M059J (cell line): ENCODE measurements around the gene GORASP2. TPM values are rescaled to one million over a fixed set of nuclear protein-coding genes. Genes with fewer than 3 reads are reported as not detected.

Experiments used
- DNase-seq: peaks from one replicate; pipeline ENCODE4 v3.0.0-alpha.2; 2012; ENCODE audit warnings: low read depth
- total RNA-seq: library from RNA; depleted of rRNA; stranded (reverse); fragments of >200 nt; shearing (Covaris generic); gene quantifications from 2 replicates; pipeline ENCODE4 v1.2.3, GENCODE V29; 2014; rRNA removed

Gene GORASP2
- total RNA-seq, 1 experiment from 2014 or later = 57.4 TPM

DNA sequence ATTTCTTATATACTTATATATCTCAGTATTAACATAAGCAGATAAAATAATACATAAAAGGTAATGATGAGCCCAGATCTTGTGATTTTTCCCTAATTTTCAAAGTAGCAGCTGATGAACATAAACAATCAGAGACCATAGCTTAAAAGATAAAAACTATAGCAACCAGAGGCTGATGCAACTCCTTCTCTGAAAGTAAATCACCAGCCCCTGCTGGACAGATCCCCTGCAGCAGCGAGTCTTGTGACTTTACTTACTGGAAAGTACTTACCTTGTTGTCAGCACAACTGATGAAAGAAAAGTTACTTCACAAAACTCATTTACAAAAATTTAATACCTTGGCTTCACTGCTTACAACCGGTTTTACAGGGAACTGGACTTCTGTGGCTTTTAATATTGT lies 67.3 kb downstream of the GORASP2 start:
- DNase-seq = no peak

DNA sequence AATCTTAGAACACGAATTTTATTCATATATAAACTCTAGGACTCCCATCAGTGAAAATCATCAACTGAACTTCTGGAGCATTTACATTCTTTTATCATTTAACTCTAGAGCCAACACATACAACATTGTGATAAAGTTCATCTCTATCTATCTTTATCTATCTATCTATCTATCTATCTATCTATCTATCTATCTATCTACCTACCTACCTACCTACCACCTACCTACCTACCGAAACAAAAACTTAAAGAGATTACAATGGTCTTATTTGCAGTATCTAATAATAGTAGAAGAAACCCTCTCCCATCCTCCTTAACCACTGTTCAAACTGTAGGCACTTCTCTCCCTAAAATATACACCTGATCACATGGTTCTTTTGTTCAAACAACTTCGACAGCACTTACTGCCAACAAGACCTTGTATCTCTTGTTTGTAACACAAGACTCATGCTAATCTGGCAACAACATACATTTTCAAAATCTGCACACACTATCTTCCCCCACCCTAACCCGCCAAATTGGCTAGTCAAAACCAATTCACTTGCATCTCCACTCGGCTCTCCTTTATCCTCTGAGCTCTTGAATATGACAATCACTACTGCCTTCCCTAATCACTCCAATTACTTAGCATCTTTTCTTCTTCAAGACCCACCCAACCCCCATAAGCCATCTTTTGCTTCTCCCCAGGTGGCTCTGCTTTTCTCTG lies 69.0 kb downstream of the GORASP2 start:
- no peak for DNase-seq

DNA sequence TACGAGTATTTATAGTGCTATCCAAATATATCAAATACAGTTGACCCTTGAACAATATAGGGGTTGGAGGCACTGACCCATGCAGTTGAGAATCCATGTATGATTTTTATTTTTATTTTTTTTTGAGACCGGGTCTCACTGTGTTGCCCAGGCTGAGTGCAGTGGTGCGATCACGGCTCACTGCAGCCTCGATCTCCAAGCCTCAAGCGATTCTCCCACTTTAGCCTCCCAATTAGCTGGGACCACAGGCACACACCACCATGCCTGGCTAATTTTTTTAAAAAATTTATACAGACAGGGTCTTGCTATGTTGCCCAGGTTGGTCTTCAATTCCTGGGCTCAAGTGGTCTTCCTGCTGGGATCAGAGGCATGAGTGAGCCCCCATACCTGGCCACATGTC lies 70.6 kb downstream of the GORASP2 start:
- no peak for DNase-seq

DNA sequence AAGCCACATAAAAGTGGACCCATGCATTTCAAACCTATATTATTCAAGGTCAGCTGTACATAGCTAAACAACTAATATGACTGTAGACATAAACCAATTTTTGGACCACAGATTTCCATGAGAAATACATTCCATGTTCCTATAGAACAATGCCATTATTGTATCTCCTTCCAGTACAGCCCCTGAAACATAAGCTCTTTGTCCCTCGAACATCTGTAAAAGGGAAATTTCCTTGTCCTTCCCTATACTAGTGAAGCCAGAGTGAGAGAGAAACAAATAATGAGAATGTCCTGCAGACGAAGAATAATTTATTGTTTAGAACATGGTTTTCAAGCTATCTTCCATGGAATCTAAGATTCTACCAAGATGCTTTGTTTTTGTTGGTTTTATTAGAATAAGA lies 75.3 kb downstream of the GORASP2 start:
- DNase-seq = no peak

DNA sequence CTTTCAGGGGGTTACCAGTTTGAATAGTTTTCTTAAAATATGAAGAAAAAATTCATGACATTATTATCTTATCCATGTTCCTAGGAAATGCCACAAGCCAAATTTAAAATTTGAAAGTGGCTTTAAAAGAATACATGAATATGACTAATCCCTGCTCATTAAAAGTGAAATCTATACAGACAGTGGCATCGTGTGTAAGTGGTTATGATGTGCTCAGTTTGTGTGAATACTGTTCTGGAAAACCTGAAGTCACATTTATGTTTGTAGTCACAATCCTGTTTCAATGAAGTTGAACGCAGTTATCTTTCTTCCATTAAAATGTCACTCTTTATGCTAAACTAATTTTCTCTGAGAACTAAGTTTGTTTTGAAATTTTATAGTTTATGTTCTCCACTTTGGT lies 75.8 kb downstream of the GORASP2 start:
- DNase-seq = no peak

DNA sequence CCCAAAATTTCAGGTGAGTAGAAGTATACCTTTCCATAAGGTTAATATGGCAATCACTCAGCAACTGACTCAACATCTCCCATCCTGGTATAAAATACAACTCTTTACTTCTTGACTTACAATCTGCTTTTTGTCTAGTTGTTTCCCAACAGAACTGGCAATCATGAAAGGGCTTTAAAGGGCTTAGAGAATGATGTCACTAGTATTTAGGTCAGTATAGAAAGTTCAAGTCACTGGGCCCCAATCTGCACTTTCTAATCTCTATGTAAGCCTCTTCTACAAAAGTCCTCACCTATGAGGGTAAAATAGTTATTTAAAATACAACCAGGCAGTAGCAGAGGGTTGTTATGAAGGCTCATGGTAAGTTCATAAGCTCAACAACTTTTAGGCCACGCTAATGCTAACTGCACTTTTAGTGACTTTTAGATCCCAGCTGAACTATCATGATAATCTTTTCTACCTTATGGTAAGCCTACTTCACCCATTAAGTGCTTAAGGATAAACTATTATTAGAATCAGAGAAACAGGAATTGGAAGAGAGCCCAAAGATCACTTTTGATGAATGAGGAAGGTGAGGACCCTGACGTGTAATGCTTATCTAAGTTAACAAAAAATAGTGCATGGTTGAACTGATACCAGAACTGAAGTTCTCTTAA lies 79.6 kb downstream of the GORASP2 start:
- DNase-seq = no peak

DNA sequence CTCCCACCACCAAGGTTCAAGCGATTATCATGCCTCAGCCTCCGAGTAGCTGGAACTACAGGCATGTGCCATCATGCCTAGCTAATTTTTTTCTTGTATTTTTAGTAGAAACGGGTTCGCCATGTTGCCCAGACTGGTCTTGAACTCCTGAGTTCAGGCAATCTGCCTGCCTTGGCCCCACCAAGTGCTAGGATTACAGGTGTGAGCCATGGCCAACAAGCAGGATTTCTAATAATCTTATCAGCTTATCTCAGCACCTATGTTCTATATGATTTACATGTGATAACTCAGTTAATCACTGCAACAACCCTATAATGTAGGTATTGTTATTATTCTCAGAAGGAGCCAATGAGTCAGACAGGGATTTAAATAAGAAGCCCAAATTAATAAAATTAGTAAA lies 80.3 kb downstream of the GORASP2 start:
- DNase-seq = no peak

DNA sequence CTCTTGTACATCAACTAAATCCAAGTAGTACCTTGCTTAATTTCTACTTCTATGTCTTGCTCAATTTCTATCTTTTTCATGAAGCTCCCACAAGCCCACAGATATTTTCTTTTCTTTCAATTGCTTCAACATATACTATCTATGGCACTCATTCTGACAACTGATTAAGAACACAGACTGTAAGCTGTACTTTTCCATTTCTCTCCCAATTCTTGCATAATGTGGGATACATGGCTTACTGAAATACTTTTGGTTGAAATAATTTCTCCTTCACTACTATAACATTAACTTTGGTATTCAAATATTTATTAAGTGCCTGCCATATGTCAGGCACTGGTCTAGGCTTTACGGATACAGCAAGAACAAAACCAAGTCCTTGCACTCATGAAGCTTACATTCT lies 84.8 kb downstream of the GORASP2 start:
- DNase-seq = no peak

DNA sequence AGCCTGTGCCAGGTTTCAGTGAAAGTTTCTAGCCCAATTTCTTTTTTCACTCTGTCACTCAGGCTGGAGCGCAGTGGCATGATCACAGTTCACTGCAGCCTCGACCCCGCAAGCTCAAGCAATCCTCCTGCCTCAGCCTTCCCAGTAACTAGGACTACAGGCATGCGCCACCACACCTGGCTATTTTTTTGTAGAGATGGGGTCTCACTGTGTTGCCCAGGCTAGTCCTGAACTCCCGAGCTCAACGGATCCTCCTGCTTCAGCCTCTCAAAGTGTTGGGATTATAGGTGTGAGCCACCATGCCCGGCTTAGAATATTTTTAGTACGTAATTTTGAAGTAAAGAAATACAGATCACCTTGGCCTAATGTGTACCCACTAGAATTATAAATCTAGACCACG lies 87.1 kb downstream of the GORASP2 start:
- no peak for DNase-seq

Other genes with a start within 250 kb of the GORASP2 start
- 0.42 TPM in 1 of 2 replicates, not detected in the other for gene SP5, start 213.9 kb upstream of the GORASP2 start, total RNA-seq
- gene ERICH2, start 158.9 kb upstream of the GORASP2 start, total RNA-seq = not detected in 2 replicates
- gene GAD1, start 112.4 kb upstream of the GORASP2 start, total RNA-seq = 3.0 and 3.6 TPM in 2 replicates
- gene TLK1, start 231.6 kb downstream of the GORASP2 start, total RNA-seq = 11.5 and 19.1 TPM in 2 replicates